ENCODE data around the gene OPCML.

DNA sequence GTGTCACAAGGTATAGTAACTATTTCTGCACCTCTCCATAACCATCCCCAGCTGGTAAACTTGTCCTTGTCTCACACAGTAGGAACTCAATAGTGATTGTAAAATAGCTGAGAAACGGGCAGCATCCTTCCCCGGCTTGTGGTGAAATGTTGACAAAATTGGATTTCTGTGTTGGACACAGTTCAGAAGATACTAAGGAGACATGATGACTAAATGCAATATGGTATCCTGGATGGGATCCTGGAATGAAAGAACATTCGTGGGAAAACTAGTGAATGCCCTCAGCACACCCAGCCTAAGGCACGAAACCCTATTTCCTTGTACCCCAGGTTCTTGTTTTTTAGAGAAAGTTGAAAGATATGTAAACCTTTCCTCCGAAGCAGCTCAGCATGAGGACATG, 18.8 kb upstream of the OPCML start:
- TF ChIP-seq, protein P1, sequence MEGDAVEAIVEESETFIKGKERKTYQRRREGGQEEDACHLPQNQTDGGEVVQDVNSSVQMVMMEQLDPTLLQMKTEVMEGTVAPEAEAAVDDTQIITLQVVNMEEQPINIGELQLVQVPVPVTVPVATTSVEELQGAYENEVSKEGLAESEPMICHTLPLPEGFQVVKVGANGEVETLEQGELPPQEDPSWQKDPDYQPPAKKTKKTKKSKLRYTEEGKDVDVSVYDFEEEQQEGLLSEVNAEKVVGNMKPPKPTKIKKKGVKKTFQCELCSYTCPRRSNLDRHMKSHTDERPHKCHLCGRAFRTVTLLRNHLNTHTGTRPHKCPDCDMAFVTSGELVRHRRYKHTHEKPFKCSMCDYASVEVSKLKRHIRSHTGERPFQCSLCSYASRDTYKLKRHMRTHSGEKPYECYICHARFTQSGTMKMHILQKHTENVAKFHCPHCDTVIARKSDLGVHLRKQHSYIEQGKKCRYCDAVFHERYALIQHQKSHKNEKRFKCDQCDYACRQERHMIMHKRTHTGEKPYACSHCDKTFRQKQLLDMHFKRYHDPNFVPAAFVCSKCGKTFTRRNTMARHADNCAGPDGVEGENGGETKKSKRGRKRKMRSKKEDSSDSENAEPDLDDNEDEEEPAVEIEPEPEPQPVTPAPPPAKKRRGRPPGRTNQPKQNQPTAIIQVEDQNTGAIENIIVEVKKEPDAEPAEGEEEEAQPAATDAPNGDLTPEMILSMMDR (conservative IDR thresholded peaks at IDR 0.05; ENCODE audit: low read length) = no peak
- no peak for TF ChIP-seq EZH2phosphoT487 (IDR thresholded peaks at IDR 0.05; ENCODE audit: borderline replicate concordance)
